T-cell (primary cell): Measurements from ENCODE around the gene PADI2. TPM values are rescaled to one million over a fixed set of nuclear protein-coding genes. Genes with fewer than 3 reads are reported as not detected.

ENCODE experiments used
- ATAC-seq, 4 experiments: fragments of 200-7000 bp in 3 of 4; fragments of 150-1000 bp in 1 of 4; cut with Tn5 transposase; replicated peaks in 1 of 4; 1 replicate in 3 of 4; 2 replicates in 1 of 4; pipeline ENCODE4 v1.10.0; 2021; ENCODE audit warnings: moderate library complexity in 3 of 4, mild to moderate bottlenecking in 2 of 4, moderate number of reproducible peaks in 1 of 4
- CTCF ChIA-PET, 2 donors: fragments of 300-600 bp; sonication (Branson Sonifier 250); formaldehyde crosslinking; loops; one replicate each; lab custom pipeline; 2022; ENCODE audit warnings: antibody characterized with exemption in 2 of 2; lab: Charles Lee
- POLR2A ChIA-PET, 2 donors: fragments of 300-600 bp; sonication (Branson Sonifier 250); formaldehyde crosslinking; loops; one replicate each; lab custom pipeline; 2022; ENCODE audit warnings: antibody characterized with exemption in 2 of 2; lab: Charles Lee
- DNase-seq, 35 experiments: peaks; one replicate each; pipeline versions ENCODE4 v3.0.0 to v3.0.0-alpha.2; 2013 to 2023
- H3K27ac ChIP-seq: one replicate; pipeline ENCODE4 v1.5.1; 2013; ENCODE audit warnings: low read length
- H3K27me3 ChIP-seq, 2 experiments: replicated peaks in 1 of 2; 1 replicate in 1 of 2; 2 replicates in 1 of 2; pipeline versions ENCODE4 v1.6.1 to v1.7.0; 2013; ENCODE audit warnings: low read length in 1 of 2, mixed read lengths in 1 of 2; ENCODE audit not compliant: control insufficient read depth in 2 of 2, insufficient read depth in 2 of 2; ENCODE audit errors: extremely low read depth in 1 of 2
- H3K36me3 ChIP-seq, 2 donors: 1 replicate in 1 of 2; 2 replicates in 1 of 2; pipeline versions ENCODE4 v1.6.1 to v1.7.0; 2013; ENCODE audit warnings: low read length in 1 of 2; ENCODE audit not compliant: control insufficient read depth in 2 of 2, insufficient read depth in 1 of 2; ENCODE audit errors: extremely low read depth in 1 of 2
- H3K4me1 ChIP-seq, 2 experiments: 1 replicate in 1 of 2; 2 replicates in 1 of 2; pipeline versions ENCODE4 v1.6.1 to v1.7.0; 2013; ENCODE audit warnings: low read length in 2 of 2, mixed read lengths in 1 of 2; ENCODE audit not compliant: insufficient read depth in 2 of 2, control insufficient read depth in 1 of 2; ENCODE audit errors: extremely low read depth in 1 of 2
- H3K4me3 ChIP-seq, 2 donors: 1 replicate in 1 of 2; 2 replicates in 1 of 2; pipeline versions ENCODE4 v1.5.1 to v1.7.0; 2013; ENCODE audit warnings: mild to moderate bottlenecking in 2 of 2, low read length in 1 of 2, moderate library complexity in 1 of 2; ENCODE audit not compliant: control insufficient read depth in 1 of 2; ENCODE audit errors: extremely low read depth in 1 of 2
- H3K9me3 ChIP-seq: 2 replicates; pipeline ENCODE4 v1.7.0; 2013
- H3K27ac Mint-ChIP-seq, 2 donors: one replicate each; pipeline ENCODE4 v1.8.0; 2020 to 2021; ENCODE audit warnings: mild to moderate bottlenecking in 2 of 2, mixed read lengths in 2 of 2
- H3K27me3 Mint-ChIP-seq, 2 donors: one replicate each; pipeline ENCODE4 v1.8.0; 2021 to 2022; ENCODE audit warnings: mixed read lengths in 2 of 2
- H3K36me3 Mint-ChIP-seq: one replicate; pipeline ENCODE4 v1.8.0; 2021; ENCODE audit warnings: mixed read lengths
- H3K4me1 Mint-ChIP-seq, 3 donors: one replicate each; pipeline ENCODE4 v1.8.0; 2020 to 2022; ENCODE audit warnings: mixed read lengths in 3 of 3, mild to moderate bottlenecking in 1 of 3
- H3K4me3 Mint-ChIP-seq, 3 donors: one replicate each; pipeline ENCODE4 v1.8.0; 2020 to 2022; ENCODE audit warnings: mild to moderate bottlenecking in 3 of 3, mixed read lengths in 3 of 3, moderate library complexity in 3 of 3
- H3K9me3 Mint-ChIP-seq, 3 donors: one replicate each; pipeline ENCODE4 v1.8.0; 2020 to 2022; ENCODE audit warnings: mixed read lengths in 3 of 3
- WGBS: methylation state at CpG from one replicate; pipeline ENCODE4 v1.1.5; 2013; ENCODE audit warnings: missing lambda C conversion rate; ENCODE audit not compliant: insufficient coverage; 5-methylcytosine and 5-hydroxymethylcytosine counted together
- total RNA-seq, 35 experiments: library from RNA in 6 of 35; stranded (reverse) in 6 of 35; fragments of 120-200 nt in 1 of 35; gene quantifications; one replicate each; pipeline versions ENCODE4 v1.2.1 to v1.2.4 and lab custom pipeline; 2013 to 2026

PADI2 gene
- total RNA-seq, 5 donors from 2014 or later (not counting 1 experiment from before 2014, with no cell fraction given) = 0.23 to 0.35 (median 0.30) TPM; not detected in 2

DNA sequence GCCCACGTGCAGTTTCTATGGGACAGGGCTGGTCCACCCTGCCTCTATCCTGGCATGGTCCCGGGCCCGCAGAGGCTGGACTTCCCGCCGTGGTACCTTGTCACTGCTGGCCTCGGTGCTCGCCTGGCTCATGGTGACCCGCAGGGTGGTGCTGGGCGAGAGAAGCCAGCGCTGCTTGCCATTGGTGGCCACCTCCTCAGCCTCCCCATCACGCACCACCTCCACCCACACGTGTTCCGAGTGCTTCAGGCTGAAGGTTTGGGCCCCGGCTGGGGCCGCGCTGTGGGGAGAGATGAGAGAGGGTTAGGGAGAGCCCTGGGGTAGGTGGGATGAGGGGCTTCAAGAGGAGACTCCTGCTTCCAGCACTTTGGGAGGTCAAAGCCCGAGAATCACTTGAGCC, 14.5 kb downstream of the PADI2 start:
- ChIA-PET CTCF (no interaction called here), POLR2A (no interaction called here)
- no peak overlapping the region for H3K27ac ChIP-seq
- DNase-seq = no peak
- Mint-ChIP-seq H3K27ac (no peak overlapping the region), H3K9me3 (no peaks in the 10 kb centered on the region), H3K4me3 (no peak overlapping the region), H3K4me1 (no peaks in the 10 kb centered on the region), H3K36me3 (no peaks in the 10 kb centered on the region), H3K27me3 (peaks cover 12 to 22% of the 10 kb centered on the region in 2 donors)
- no peaks in the 10 kb centered on the region for H3K4me1 ChIP-seq
- ATAC-seq = no peak
- no peaks in the 10 kb centered on the region for H3K9me3 ChIP-seq
- H3K4me3 ChIP-seq = no peak overlapping the region
- H3K27me3 ChIP-seq = peaks cover 0 to 42% of the 10 kb centered on the region in 2 experiments
- WGBS = 89% methylated on average over 8 of the region's 17 CpGs
- H3K36me3 ChIP-seq = no peaks in the 10 kb centered on the region

DNA sequence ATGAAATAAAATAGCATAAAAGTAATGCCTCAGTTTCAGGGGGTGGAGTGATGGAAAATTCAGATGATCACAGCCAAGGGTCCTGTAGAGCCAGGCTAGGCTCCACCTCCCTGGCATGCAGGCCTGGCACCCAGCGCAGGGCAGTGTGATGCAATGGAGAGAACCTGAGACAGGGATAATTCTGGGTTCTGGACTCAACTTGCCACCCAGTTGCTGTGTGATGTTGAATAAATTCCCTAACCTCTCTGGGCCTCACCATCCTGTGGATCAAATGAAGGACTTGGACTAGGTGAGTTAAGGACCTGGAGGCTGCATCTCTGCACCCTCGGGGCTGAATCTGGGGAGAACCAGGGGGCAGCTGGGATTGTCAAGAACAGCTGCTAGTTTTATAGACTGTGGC, 17.0 kb downstream of the PADI2 start:
- no peaks in the 10 kb centered on the region for H3K4me1 Mint-ChIP-seq
- Histone ChIP-seq H3K27ac (no peak overlapping the region), H3K27me3 (peaks cover 0 to 38% of the 10 kb centered on the region in 2 experiments), H3K9me3 (no peaks in the 10 kb centered on the region), H3K4me1 (no peaks in the 10 kb centered on the region), H3K4me3 (no peak overlapping the region), H3K36me3 (no peaks in the 10 kb centered on the region)
- peaks cover 7 to 18% of the 10 kb centered on the region in 2 donors for H3K27me3 Mint-ChIP-seq
- no peak for DNase-seq
- WGBS = 80% methylated on average over 1 of the region's 2 CpGs
- H3K27ac Mint-ChIP-seq = no peak overlapping the region
- no peak for ATAC-seq
- no peaks in the 10 kb centered on the region for H3K36me3 Mint-ChIP-seq
- no peaks in the 10 kb centered on the region for H3K9me3 Mint-ChIP-seq
- H3K4me3 Mint-ChIP-seq = no peak overlapping the region
- ChIA-PET POLR2A (no interaction called here), CTCF (no interaction called here)

DNA sequence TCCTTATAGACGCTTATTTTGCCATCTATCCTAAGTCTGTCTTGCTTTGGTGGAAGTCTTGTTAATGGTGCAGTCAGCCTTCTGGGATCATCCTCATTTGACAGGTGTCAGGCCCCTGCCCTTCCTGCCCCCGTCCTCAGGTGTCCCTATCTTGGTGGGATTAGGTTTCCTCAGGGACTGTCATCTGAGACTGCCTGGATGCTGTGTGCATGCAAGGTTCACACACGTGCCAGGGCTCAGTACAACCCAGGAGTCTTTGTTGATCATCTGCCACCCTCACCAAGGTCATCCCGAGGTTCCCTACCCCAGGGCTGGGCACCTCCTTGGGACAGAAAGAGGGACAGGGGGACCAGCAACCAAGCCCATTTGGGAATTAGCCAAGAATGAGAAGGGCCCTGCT, 18.0 kb downstream of the PADI2 start:
- H3K4me1 Mint-ChIP-seq = no peaks in the 10 kb centered on the region
- DNase-seq (no peak), ATAC-seq (no peak)
- no peak overlapping the region for H3K4me3 ChIP-seq
- no peaks in the 10 kb centered on the region for H3K4me1 ChIP-seq
- no peak overlapping the region for H3K27ac ChIP-seq
- H3K36me3 ChIP-seq = no peaks in the 10 kb centered on the region
- ChIA-PET POLR2A (no interaction called here), CTCF (no interaction called here)
- H3K36me3 Mint-ChIP-seq = no peaks in the 10 kb centered on the region
- H3K27ac Mint-ChIP-seq = no peak overlapping the region
- 56% methylated on average over 4 of the region's 4 CpGs for WGBS
- H3K9me3 Mint-ChIP-seq = no peaks in the 10 kb centered on the region
- H3K27me3 Mint-ChIP-seq = peaks cover 0 to 11% of the 10 kb centered on the region in 2 donors
- peaks cover 0 to 32% of the 10 kb centered on the region in 2 experiments for H3K27me3 ChIP-seq
- H3K4me3 Mint-ChIP-seq = no peak overlapping the region
- no peaks in the 10 kb centered on the region for H3K9me3 ChIP-seq

DNA sequence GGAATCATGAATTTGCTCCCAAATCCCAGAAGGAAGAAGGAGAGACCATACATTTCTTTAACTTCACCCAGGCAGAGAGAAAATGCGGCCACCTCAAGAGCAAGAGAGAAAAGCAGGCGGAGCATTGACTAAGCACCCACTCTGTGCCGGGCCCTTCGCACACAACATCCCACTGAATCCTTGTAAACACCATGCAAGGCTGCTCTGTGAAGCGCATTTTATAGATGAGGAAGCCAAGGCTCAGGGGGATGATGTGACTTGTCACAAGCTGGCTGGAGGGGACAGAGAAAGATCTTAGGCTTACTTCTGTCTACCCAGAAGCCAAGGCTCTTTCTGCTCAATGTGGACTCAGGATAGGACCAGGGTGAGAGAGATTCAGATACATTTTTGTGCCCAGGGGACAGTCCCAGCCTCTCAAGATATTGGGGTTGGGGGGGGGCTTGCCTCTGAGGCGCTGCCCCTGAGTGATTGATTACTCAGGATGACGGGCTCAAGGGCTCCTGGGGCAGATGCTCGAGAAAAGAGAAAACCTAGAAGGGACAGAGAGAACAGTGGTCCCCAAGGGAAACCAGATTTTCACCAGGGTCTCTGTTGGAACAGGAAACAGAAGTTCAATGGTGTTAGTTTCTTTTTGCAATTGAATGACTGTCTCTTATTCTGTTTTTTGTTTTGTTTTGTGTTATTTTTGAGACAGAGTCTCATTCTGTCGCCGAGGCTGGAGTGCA, 19.5 kb downstream of the PADI2 start:
- POLR2A ChIA-PET = no interaction called here
- Histone ChIP-seq H3K27me3 (peaks cover 0 to 26% of the 10 kb centered on the region in 2 experiments), H3K9me3 (no peaks in the 10 kb centered on the region), H3K4me3 (no peak overlapping the region), H3K4me1 (no peaks in the 10 kb centered on the region), H3K27ac (no peak overlapping the region), H3K36me3 (no peaks in the 10 kb centered on the region)
- Mint-ChIP-seq H3K36me3 (no peaks in the 10 kb centered on the region), H3K27me3 (peaks cover 0 to 6% of the 10 kb centered on the region in 2 donors), H3K9me3 (no peaks in the 10 kb centered on the region), H3K4me3 (no peak overlapping the region), H3K27ac (no peak overlapping the region), H3K4me1 (no peaks in the 10 kb centered on the region)
- 57% methylated on average over 7 of the region's 10 CpGs for WGBS
- CTCF ChIA-PET = no interaction called here
- DNase-seq (no peak), ATAC-seq (no peak)

DNA sequence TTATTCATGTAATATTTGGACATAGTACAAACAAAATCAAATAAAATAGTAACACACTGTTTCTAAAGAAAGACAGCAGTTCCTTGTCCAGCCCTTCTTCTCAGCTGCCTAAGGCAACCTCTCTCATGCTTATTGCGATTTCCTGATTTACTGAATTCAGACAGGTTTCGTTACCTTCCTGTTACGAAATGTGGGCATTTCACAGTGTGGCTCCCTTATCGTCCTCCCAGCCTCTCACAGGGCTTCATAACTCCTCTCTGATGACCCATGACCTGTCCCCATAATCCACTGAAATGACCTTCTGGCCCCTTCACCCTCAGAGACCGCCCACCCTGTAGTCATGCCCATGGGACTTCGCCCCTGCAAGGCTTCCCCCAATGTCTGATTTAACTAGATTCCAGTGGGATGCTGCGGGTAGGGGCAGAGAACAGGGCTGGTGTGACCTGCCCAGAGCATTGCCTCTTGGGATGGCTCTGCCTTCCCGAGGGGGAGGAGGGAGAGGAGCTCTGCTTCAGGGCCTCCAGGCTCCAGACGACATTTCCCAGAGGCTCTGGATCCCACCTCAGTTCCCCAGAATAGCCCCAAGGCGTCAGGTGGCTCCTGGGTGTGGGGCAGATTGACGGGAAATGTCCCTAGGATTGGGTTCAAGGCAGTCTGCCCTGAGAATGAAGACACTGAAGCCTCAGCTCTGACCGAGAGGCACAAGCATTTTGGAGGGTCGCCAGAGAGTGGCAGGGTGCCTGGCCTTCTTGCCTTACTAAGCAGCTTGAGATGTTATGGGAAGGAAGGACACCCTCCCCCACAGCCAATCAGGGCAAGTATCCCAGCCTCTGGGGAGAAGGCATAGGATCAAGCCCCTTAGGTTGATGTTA, 20.6 kb downstream of the PADI2 start:
- no peak for ATAC-seq
- Mint-ChIP-seq H3K4me1 (no peaks in the 10 kb centered on the region), H3K36me3 (no peaks in the 10 kb centered on the region), H3K27ac (no peak overlapping the region), H3K4me3 (no peak overlapping the region), H3K27me3 (peaks cover 0 to 6% of the 10 kb centered on the region in 2 donors), H3K9me3 (no peaks in the 10 kb centered on the region)
- H3K4me3 ChIP-seq = no peak overlapping the region
- H3K4me1 ChIP-seq = no peaks in the 10 kb centered on the region
- peaks cover 0 to 25% of the 10 kb centered on the region in 2 experiments for H3K27me3 ChIP-seq
- no peak for DNase-seq
- WGBS = 74% methylated on average over 6 of the region's 13 CpGs
- no peaks in the 10 kb centered on the region for H3K36me3 ChIP-seq
- no peak overlapping the region for H3K27ac ChIP-seq
- POLR2A ChIA-PET = interaction anchor here in 1 of 2 donors (0.7 kb wide), 1 partner anchor 147 kb away, joined by 3 read pairs; no protein-coding TSS in a partner anchor
- H3K9me3 ChIP-seq = no peaks in the 10 kb centered on the region
- CTCF ChIA-PET = no interaction called here

DNA sequence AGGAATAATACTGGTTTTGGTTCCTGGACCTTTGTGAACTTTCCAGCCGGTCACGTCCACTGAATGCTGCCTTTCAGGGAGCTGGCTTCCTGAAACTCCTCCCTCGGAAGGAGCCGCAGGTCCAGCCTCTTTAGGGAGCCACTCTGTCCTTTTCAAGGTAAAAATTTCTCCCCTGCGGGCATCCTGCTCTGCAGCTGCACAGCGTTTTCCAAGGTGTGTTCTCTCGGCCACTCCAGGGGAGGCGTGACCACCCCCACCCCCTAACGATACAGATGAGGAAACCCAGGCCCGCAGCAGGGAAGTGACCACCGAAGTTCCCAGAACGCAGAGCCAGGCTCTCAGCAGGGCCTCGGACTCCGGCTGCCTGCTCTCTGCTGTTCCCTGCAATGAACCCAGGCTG, 21.5 kb downstream of the PADI2 start:
- no peak overlapping the region for H3K27ac Mint-ChIP-seq
- H3K36me3 ChIP-seq = no peaks in the 10 kb centered on the region
- H3K27me3 ChIP-seq = peaks cover 0 to 23% of the 10 kb centered on the region in 2 experiments
- no peak for ATAC-seq
- ChIA-PET CTCF (no interaction called here), POLR2A (interaction anchor here (0.6 to 0.7 kb wide), 2 partner anchors 146 to 1261 kb away, joined by 3 to 4 read pairs; no protein-coding TSS in a partner anchor)
- H3K9me3 Mint-ChIP-seq = no peaks in the 10 kb centered on the region
- H3K9me3 ChIP-seq = no peaks in the 10 kb centered on the region
- peaks cover 0 to 5% of the 10 kb centered on the region in 2 donors for H3K27me3 Mint-ChIP-seq
- no peak overlapping the region for H3K4me3 ChIP-seq
- no peaks in the 10 kb centered on the region for H3K36me3 Mint-ChIP-seq
- no peak for DNase-seq
- 68% methylated on average over 14 of the region's 14 CpGs for WGBS
- no peaks in the 10 kb centered on the region for H3K4me1 ChIP-seq
- no peaks in the 10 kb centered on the region for H3K4me1 Mint-ChIP-seq
- H3K4me3 Mint-ChIP-seq = no peak overlapping the region
- H3K27ac ChIP-seq = no peak overlapping the region
